Stimulated activated CD8-positive, alpha-beta memory T cell treated with anti-CD3 and anti-CD28 coated beads, Interleukin-7, amount 100 ng/mL, for 1 hour (primary cell): ENCODE measurements around the gene CLEC3B.
"Not testable (repeated sequence)": the region's sequence is repeated elsewhere in the genome, so short reads cannot be mapped to it uniquely, and the experiment has no call there.

Experiments
- DNase-seq, 2 donors: peaks; one replicate each; pipeline ENCODE4 v3.0.0-alpha.2; 2020; ENCODE audit warnings: low read depth in 2 of 2

Gene CLEC3B

GRCh38 chr3:45066109-45066801, 40.2 kb downstream of the CLEC3B start:
- DNase-seq, result no peak

GRCh38 chr3:45067486-45067885, 41.4 kb downstream of the CLEC3B start:
- no peak for DNase-seq

- no peak for DNase-seq
Observed at GRCh38 chr3:45067941-45068340, 41.8 kb downstream of the CLEC3B start.

GRCh38 chr3:45071075-45071474, 45.0 kb downstream of the CLEC3B start:
- DNase-seq, result no peak

GRCh38 chr3:45075821-45076625, 49.9 kb downstream of the CLEC3B start:
- no peak for DNase-seq

GRCh38 chr3:45078256-45078655, 52.2 kb downstream of the CLEC3B start:
- not testable (repeated sequence) for DNase-seq

- DNase-seq, result no peak
Observed at GRCh38 chr3:45078910-45079522, 52.9 kb downstream of the CLEC3B start.

GRCh38 chr3:45079715-45080114, 53.6 kb downstream of the CLEC3B start:
- no peak for DNase-seq

GRCh38 chr3:45080824-45081223, 54.7 kb downstream of the CLEC3B start:
- no peak for DNase-seq

- no peak for DNase-seq
Observed at GRCh38 chr3:45081506-45082141, 55.5 kb downstream of the CLEC3B start.

GRCh38 chr3:45082142-45082538, 56.0 kb downstream of the CLEC3B start:
- no peak for DNase-seq

GRCh38 chr3:45083023-45083422, 56.9 kb downstream of the CLEC3B start:
- DNase-seq, result no peak

- no peak for DNase-seq
Observed at GRCh38 chr3:45084361-45084760, 58.3 kb downstream of the CLEC3B start.

- no peak for DNase-seq
Observed at GRCh38 chr3:45084820-45085816, 59.0 kb downstream of the CLEC3B start.
